HCT116 (cell line): Measurements from ENCODE around the gene FHIT.

Source experiments
- CBX3 ChIP-seq: IDR thresholded peaks from 2 replicates; pipeline ENCODE4 v1.6.1; 2012; ENCODE audit warnings: low read depth
- CEBPB ChIP-seq: IDR thresholded peaks from 2 replicates; pipeline ENCODE4 v1.6.1; 2012; ENCODE audit warnings: low read depth
- EZH2phosphoT487 ChIP-seq: fragments of 200-600 bp; IDR thresholded peaks from 2 replicates; pipeline ENCODE4 v1.6.1; 2018; ENCODE audit warnings: antibody characterized with exemption, borderline replicate concordance
- JUND ChIP-seq: IDR thresholded peaks from 2 replicates; pipeline ENCODE4 v1.6.1; 2012
- POLR2AphosphoS5 ChIP-seq: IDR thresholded peaks from 2 replicates; pipeline ENCODE4 v1.6.1; 2011; ENCODE audit warnings: mild to moderate bottlenecking, low read depth, low read length, moderate library complexity
- RAD21 ChIP-seq: IDR thresholded peaks from 2 replicates; pipeline ENCODE4 v1.6.1; 2012; ENCODE audit warnings: low read depth, mild to moderate bottlenecking
- SIN3A ChIP-seq: IDR thresholded peaks from 2 replicates; pipeline ENCODE4 v1.6.1; 2012; ENCODE audit warnings: low read depth
- SP1 ChIP-seq: IDR thresholded peaks from 2 replicates; pipeline ENCODE4 v1.6.1; 2012; ENCODE audit warnings: low read depth
- YY1 ChIP-seq: IDR thresholded peaks from 2 replicates; pipeline ENCODE4 v1.6.1; 2011; ENCODE audit warnings: low read length, low read depth, moderate library complexity, mild to moderate bottlenecking; ENCODE audit not compliant: insufficient replicate concordance; ENCODE audit errors: extremely low read depth
- TF ChIP-seq, protein P1 (sequence below), 3 experiments: fragments of 200-600 bp in 1 of 3; sonication (generic) in 1 of 3; IDR thresholded peaks in 2 of 3; conservative IDR thresholded peaks in 1 of 3; 2 replicates each; pipeline ENCODE4 v1.5.1; 2012 to 2017; ENCODE audit warnings: low read depth in 2 of 3, low read length in 2 of 3, antibody characterized with exemption in 1 of 3, borderline replicate concordance in 1 of 3, control low read depth in 1 of 3, mild to moderate bottlenecking in 1 of 3, mixed read lengths in 1 of 3, mixed run types in 1 of 3, moderate library complexity in 1 of 3; ENCODE audit not compliant: insufficient read depth in 1 of 3
- TF ChIP-seq, protein P2 (sequence below): IDR thresholded peaks from 2 replicates; pipeline ENCODE4 v1.6.1; 2012
- TF ChIP-seq, protein P3 (sequence below): IDR thresholded peaks from 2 replicates; pipeline ENCODE4 v1.6.1; 2012; ENCODE audit warnings: low read depth

DNA sequence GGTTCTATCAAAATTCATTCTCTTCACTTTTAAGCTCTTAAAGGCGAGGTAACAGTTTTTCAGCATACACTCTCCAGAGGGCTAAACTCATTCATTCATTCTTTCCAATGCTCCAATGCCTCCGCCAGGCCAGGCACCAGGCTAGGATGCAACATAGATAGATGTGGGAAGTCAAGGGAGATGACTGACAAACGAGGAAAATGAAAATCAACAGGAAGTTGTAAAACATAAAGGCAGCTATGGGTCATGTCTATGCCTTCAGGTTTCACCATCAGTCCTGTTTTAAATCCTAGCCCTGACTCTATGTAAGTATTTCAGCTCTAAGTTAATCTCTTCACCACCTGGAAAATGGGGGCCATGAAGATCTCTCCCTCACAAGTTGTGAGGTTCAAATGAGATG, 797.9 kb downstream of the FHIT start:
- TF ChIP-seq POLR2AphosphoS5 (no peak), RAD21 (no peak), YY1 (no peak), CEBPB (no peak), CBX3 (no peak), SIN3A (no peak), EZH2phosphoT487 (no peak), SP1 (no peak), JUND (no peak)
- TF ChIP-seq, protein P1, sequence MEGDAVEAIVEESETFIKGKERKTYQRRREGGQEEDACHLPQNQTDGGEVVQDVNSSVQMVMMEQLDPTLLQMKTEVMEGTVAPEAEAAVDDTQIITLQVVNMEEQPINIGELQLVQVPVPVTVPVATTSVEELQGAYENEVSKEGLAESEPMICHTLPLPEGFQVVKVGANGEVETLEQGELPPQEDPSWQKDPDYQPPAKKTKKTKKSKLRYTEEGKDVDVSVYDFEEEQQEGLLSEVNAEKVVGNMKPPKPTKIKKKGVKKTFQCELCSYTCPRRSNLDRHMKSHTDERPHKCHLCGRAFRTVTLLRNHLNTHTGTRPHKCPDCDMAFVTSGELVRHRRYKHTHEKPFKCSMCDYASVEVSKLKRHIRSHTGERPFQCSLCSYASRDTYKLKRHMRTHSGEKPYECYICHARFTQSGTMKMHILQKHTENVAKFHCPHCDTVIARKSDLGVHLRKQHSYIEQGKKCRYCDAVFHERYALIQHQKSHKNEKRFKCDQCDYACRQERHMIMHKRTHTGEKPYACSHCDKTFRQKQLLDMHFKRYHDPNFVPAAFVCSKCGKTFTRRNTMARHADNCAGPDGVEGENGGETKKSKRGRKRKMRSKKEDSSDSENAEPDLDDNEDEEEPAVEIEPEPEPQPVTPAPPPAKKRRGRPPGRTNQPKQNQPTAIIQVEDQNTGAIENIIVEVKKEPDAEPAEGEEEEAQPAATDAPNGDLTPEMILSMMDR (IDR thresholded peaks at IDR 0.05 in 2 of 3, conservative IDR thresholded peaks at IDR 0.05 in 1 of 3; ENCODE audit: borderline replicate concordance in 1 of 3, insufficient read depth in 1 of 3, low read depth in 2 of 3, low read length in 2 of 3), result no peak
- TF ChIP-seq, protein P2, sequence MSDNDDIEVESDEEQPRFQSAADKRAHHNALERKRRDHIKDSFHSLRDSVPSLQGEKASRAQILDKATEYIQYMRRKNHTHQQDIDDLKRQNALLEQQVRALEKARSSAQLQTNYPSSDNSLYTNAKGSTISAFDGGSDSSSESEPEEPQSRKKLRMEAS, result no peak
- TF ChIP-seq, protein P3, sequence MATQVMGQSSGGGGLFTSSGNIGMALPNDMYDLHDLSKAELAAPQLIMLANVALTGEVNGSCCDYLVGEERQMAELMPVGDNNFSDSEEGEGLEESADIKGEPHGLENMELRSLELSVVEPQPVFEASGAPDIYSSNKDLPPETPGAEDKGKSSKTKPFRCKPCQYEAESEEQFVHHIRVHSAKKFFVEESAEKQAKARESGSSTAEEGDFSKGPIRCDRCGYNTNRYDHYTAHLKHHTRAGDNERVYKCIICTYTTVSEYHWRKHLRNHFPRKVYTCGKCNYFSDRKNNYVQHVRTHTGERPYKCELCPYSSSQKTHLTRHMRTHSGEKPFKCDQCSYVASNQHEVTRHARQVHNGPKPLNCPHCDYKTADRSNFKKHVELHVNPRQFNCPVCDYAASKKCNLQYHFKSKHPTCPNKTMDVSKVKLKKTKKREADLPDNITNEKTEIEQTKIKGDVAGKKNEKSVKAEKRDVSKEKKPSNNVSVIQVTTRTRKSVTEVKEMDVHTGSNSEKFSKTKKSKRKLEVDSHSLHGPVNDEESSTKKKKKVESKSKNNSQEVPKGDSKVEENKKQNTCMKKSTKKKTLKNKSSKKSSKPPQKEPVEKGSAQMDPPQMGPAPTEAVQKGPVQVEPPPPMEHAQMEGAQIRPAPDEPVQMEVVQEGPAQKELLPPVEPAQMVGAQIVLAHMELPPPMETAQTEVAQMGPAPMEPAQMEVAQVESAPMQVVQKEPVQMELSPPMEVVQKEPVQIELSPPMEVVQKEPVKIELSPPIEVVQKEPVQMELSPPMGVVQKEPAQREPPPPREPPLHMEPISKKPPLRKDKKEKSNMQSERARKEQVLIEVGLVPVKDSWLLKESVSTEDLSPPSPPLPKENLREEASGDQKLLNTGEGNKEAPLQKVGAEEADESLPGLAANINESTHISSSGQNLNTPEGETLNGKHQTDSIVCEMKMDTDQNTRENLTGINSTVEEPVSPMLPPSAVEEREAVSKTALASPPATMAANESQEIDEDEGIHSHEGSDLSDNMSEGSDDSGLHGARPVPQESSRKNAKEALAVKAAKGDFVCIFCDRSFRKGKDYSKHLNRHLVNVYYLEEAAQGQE, result no peak
